ENCODE results near the gene ZNF716.

GRCh38 chr7:57407125-57407524 is 42.9 kb upstream of the ZNF716 start:
- TF ChIP-seq CTCF (IDR thresholded peaks at IDR 0.05) (no peak), POLR2AphosphoS5 (IDR thresholded peaks at IDR 0.05) (no peak)
